Body of pancreas (tissue), 4 donors: ENCODE data around the gene KLHL29. TPM values are rescaled to one million over a fixed set of nuclear protein-coding genes. Genes with fewer than 3 reads are reported as not detected.

Experiments
- ATAC-seq: fragments of 150-250 bp; one replicate; pipeline ENCODE4 v1.9.1; 2016
- DNase-seq, 4 donors: peaks; one replicate each; pipeline ENCODE4 v3.0.0-alpha.2; 2019
- H3K27ac ChIP-seq, 4 donors: fragments of 200-600 bp; sonication (generic); 1 replicate in 3 of 4; 2 replicates in 1 of 4; pipeline versions ENCODE4 v1.5.1 to v1.6.1; 2016 to 2019; ENCODE audit warnings: mild to moderate bottlenecking in 1 of 4, mixed read lengths in 1 of 4, moderate library complexity in 1 of 4
- H3K27me3 ChIP-seq, 2 donors: fragments of 200-600 bp; sonication (generic); one replicate each; pipeline ENCODE4 v1.6.0; 2016; ENCODE audit warnings: mild to moderate bottlenecking in 1 of 2
- H3K36me3 ChIP-seq, 2 donors: fragments of 200-600 bp; sonication (generic); replicated peaks in 1 of 2; 2 replicates each; pipeline ENCODE4 v1.5.1; 2016; ENCODE audit warnings: low read depth in 2 of 2; ENCODE audit not compliant: insufficient read depth in 1 of 2
- H3K4me1 ChIP-seq: fragments of 200-600 bp; sonication (generic); one replicate; pipeline ENCODE4 v1.6.0; 2016
- H3K4me3 ChIP-seq, 2 donors: fragments of 200-600 bp; sonication (generic); 1 replicate in 1 of 2; 2 replicates in 1 of 2; pipeline ENCODE4 v1.5.1; 2016 to 2019
- H3K9me3 ChIP-seq, 3 donors: fragments of 200-600 bp; sonication (generic); 1 replicate in 2 of 3; 2 replicates in 1 of 3; pipeline ENCODE4 v1.5.1; 2016
- CTCF ChIP-seq, 7 experiments: fragments of 450-650 bp in 4 of 7; fragments of 200-600 bp in 3 of 7; sonication (generic) in 3 of 7; IDR thresholded peaks; one replicate each; pipeline ENCODE4 v1.5.1; 2016 to 2019; ENCODE audit warnings: antibody characterized with exemption in 7 of 7
- POLR2A ChIP-seq, 3 donors: fragments of 450-650 bp; IDR thresholded peaks; one replicate each; pipeline ENCODE4 v1.6.1; 2016; ENCODE audit warnings: antibody characterized with exemption in 3 of 3, mild to moderate bottlenecking in 2 of 3
- WGBS, 2 donors: methylation state at CpG; one replicate each; pipeline ENCODE4 v1.1.5; 2017; 5-methylcytosine and 5-hydroxymethylcytosine counted together
- intact Hi-C: fragments of 100-400 bp; cut with DNase I; formaldehyde crosslinking; loops from one replicate; pipeline ENCODE4 v1.15.1; 2023
- total RNA-seq, 2 donors: library from RNA; depleted of rRNA; stranded (reverse); fragments of >200 nt; gene quantifications; one replicate each; pipeline ENCODE4 v1.1.0, GENCODE V29; 2016

The KLHL29 gene
- total RNA-seq, 2 donors from 2014 or later = 4.0 to 4.4 TPM

GRCh38 chr2:23419171-23420090 is 34.5 kb downstream of the KLHL29 start:
- TF ChIP-seq CTCF (IDR thresholded peaks at IDR 0.05) (no peak), POLR2A (IDR thresholded peaks at IDR 0.05) (no peak)
- H3K4me3 ChIP-seq = no peak overlapping the region
- WGBS, 2 donors = 79% methylated on average over 24 to 25 of the region's 25 CpGs
- no peak for DNase-seq
- H3K36me3 ChIP-seq = no peaks in the 10 kb centered on the region
- H3K9me3 ChIP-seq = no peaks in the 10 kb centered on the region
- no peak for ATAC-seq
- intact Hi-C loops = no loop called here
- no peaks in the 10 kb centered on the region for H3K27me3 ChIP-seq
- no peak overlapping the region for H3K27ac ChIP-seq
- H3K4me1 ChIP-seq = no peaks in the 10 kb centered on the region

GRCh38 chr2:23420091-23420839 is 35.3 kb downstream of the KLHL29 start:
- TF ChIP-seq POLR2A (IDR thresholded peaks at IDR 0.05) (no peak), CTCF (IDR thresholded peaks at IDR 0.05) (no peak)
- WGBS, 2 donors = 81 to 91% methylated on average over 24 to 26 of the region's 26 CpGs
- Histone ChIP-seq H3K36me3 (no peaks in the 10 kb centered on the region), H3K4me1 (peaks cover 1% of the 10 kb centered on the region), H3K4me3 (no peak overlapping the region), H3K27me3 (no peaks in the 10 kb centered on the region), H3K27ac (no peak overlapping the region), H3K9me3 (no peaks in the 10 kb centered on the region)
- ATAC-seq (no peak), DNase-seq (no peak)
- intact Hi-C loops = no loop called here

GRCh38 chr2:23420840-23421476 is 36.0 kb downstream of the KLHL29 start:
- peaks cover 8% of the 10 kb centered on the region for H3K4me1 ChIP-seq

More at GRCh38 chr2:23420840-23421476, 36.0 kb downstream of the KLHL29 start:
- WGBS, 2 donors = 69 to 86% methylated on average over 7 to 9 of the region's 9 CpGs
- ATAC-seq (no peak), DNase-seq (no peak)
- H3K4me3 ChIP-seq = no peak overlapping the region
- no peaks in the 10 kb centered on the region for H3K27me3 ChIP-seq
- H3K9me3 ChIP-seq = no peaks in the 10 kb centered on the region
- no peaks in the 10 kb centered on the region for H3K36me3 ChIP-seq
- no peak overlapping the region for H3K27ac ChIP-seq
- TF ChIP-seq POLR2A (IDR thresholded peaks at IDR 0.05) = no peak
- TF ChIP-seq CTCF (IDR thresholded peaks at IDR 0.05) = no peak
- intact Hi-C loops = no loop called here
